Endothelial cell of umbilical vein (primary cell): ENCODE data around the gene LRRD1. TPM values are rescaled to one million over a fixed set of nuclear protein-coding genes. Genes with fewer than 3 reads are reported as not detected.

Experiments
- BruUV-seq: library from RNA; stranded (reverse); fragments of 400-500 nt; replicated peaks from 2 replicates; lab custom pipeline; 2021; lab: Mats Ljungman, UMichigan
- CTCF ChIA-PET: fragments of 300-600, 350-600 bp; sonication (Branson Sonifier 250); formaldehyde crosslinking; loops from one replicate; lab custom pipeline; 2021; ENCODE audit warnings: antibody characterized with exemption, inconsistent platforms; lab: Charles Lee
- POLR2A ChIA-PET: fragments of 300-600, 350-600 bp; sonication (Branson Sonifier 250); formaldehyde crosslinking; loops from one replicate; lab custom pipeline; 2021; ENCODE audit warnings: antibody characterized with exemption, inconsistent platforms; lab: Charles Lee
- DNase-seq: peaks from one replicate; pipeline ENCODE4 v3.0.0-alpha.2; 2011; ENCODE audit warnings: low read depth, low spot score
- FAIRE-seq: peaks from 2 replicates; lab custom pipeline; 2011; peaks lifted over from hg19 to GRCh38; lab: Jason Lieb, UNC
- H2AFZ ChIP-seq: 2 replicates; pipeline ENCODE4 v1.6.0; 2012; ENCODE audit warnings: low read depth, low read length, control low read depth, inconsistent platforms
- H3K27ac ChIP-seq: 2 replicates; pipeline ENCODE4 v1.5.1; 2011; ENCODE audit warnings: low read depth, mild to moderate bottlenecking, control low read depth, low read length, moderate library complexity; ENCODE audit not compliant: insufficient read depth
- H3K27me3 ChIP-seq, 2 experiments: 2 replicates each; pipeline versions ENCODE4 v1.6.0 to v1.6.1; 2011; ENCODE audit warnings: low read length in 2 of 2, mixed read lengths in 1 of 2; ENCODE audit not compliant: control insufficient read depth in 2 of 2, insufficient read depth in 2 of 2
- H3K36me3 ChIP-seq, 2 experiments: 2 replicates in 1 of 2; 3 replicates in 1 of 2; pipeline ENCODE4 v1.5.1; 2011; ENCODE audit warnings: low read length in 2 of 2, mild to moderate bottlenecking in 1 of 2, moderate library complexity in 1 of 2; ENCODE audit not compliant: control insufficient read depth in 2 of 2, insufficient read depth in 2 of 2; ENCODE audit errors: extremely low read depth in 1 of 2
- H3K4me1 ChIP-seq: 3 replicates; pipeline ENCODE4 v1.5.1; 2011; ENCODE audit warnings: mild to moderate bottlenecking, low read length; ENCODE audit not compliant: control insufficient read depth, insufficient read depth; ENCODE audit errors: extremely low read depth
- H3K4me2 ChIP-seq: 2 replicates; pipeline ENCODE4 v1.6.1; 2011; ENCODE audit warnings: low read length, control low read depth, mixed read lengths; ENCODE audit not compliant: insufficient read depth
- H3K4me3 ChIP-seq, 3 experiments: fragments of 200-600 bp in 1 of 3; sonication (generic), shearing (Covaris generic) in 1 of 3; replicated peaks in 1 of 3; 2 replicates each; pipeline ENCODE4 v1.5.1; 2011 to 2016; ENCODE audit warnings: control low read depth in 3 of 3, low read length in 3 of 3, mild to moderate bottlenecking in 2 of 3, inconsistent platforms in 1 of 3, low read depth in 1 of 3, moderate library complexity in 1 of 3; ENCODE audit not compliant: insufficient read depth in 1 of 3
- H3K79me2 ChIP-seq: 2 replicates; pipeline ENCODE4 v1.6.0; 2012; ENCODE audit warnings: low read length, inconsistent platforms; ENCODE audit not compliant: control insufficient read depth, insufficient read depth
- H3K9ac ChIP-seq: replicated peaks from 2 replicates; pipeline ENCODE3; 2011; ENCODE audit warnings: low read length, control low read depth; ENCODE audit not compliant: insufficient read depth; ENCODE audit errors: extremely low read depth
- H3K9me1 ChIP-seq: replicated peaks from 3 replicates; pipeline ENCODE4 v1.6.0; 2011; ENCODE audit warnings: mild to moderate bottlenecking, low read length; ENCODE audit not compliant: control insufficient read depth, insufficient read depth; ENCODE audit errors: extremely low read depth
- H3K9me3 ChIP-seq: replicated peaks from 2 replicates; pipeline ENCODE4 v1.5.1; 2012; ENCODE audit warnings: low read length, inconsistent platforms; ENCODE audit not compliant: control insufficient read depth, insufficient read depth
- H4K20me1 ChIP-seq: replicated peaks from 2 replicates; pipeline ENCODE3; 2011; ENCODE audit warnings: mild to moderate bottlenecking, low read length; ENCODE audit not compliant: control insufficient read depth, insufficient read depth; ENCODE audit errors: extremely low read depth
- EZH2 ChIP-seq: IDR thresholded peaks from 2 replicates; pipeline ENCODE4 v1.6.1; 2012; ENCODE audit warnings: borderline replicate concordance, low read depth, mild to moderate bottlenecking, moderate library complexity, low read length, inconsistent platforms; ENCODE audit not compliant: severe bottlenecking
- FOS ChIP-seq: IDR thresholded peaks from 2 replicates; pipeline ENCODE4 v1.6.1; 2011; ENCODE audit warnings: mild to moderate bottlenecking, low read length, moderate library complexity, borderline replicate concordance; ENCODE audit not compliant: insufficient read depth
- GATA2 ChIP-seq: IDR thresholded peaks from 2 replicates; pipeline ENCODE4 v1.7.0; 2011; ENCODE audit warnings: low read depth, mild to moderate bottlenecking, moderate library complexity, mixed read lengths, low read length; ENCODE audit not compliant: insufficient read length, insufficient read depth
- JUN ChIP-seq: IDR thresholded peaks from 2 replicates; pipeline ENCODE4 v1.6.1; 2011; ENCODE audit warnings: borderline replicate concordance, low read depth; ENCODE audit not compliant: insufficient read length, insufficient read depth
- MAX ChIP-seq: IDR thresholded peaks from 2 replicates; pipeline ENCODE4 v1.6.1; 2011; ENCODE audit not compliant: insufficient read depth, insufficient read length
- MYC ChIP-seq: IDR thresholded peaks from one replicate; pipeline ENCODE4 v1.6.1; 2011; ENCODE audit warnings: mild to moderate bottlenecking, low read depth, low read length
- POLR2A ChIP-seq: IDR thresholded peaks from 2 replicates; pipeline ENCODE4 v1.6.1; 2012; ENCODE audit warnings: low read depth, mild to moderate bottlenecking, control low read depth, low read length
- POLR2AphosphoS5 ChIP-seq: IDR thresholded peaks from 2 replicates; pipeline ENCODE4 v1.6.1; 2012; ENCODE audit warnings: low read depth, mild to moderate bottlenecking, control low read depth, low read length, moderate library complexity; ENCODE audit not compliant: insufficient read depth
- dilution Hi-C: fragments of 300-500 bp; cut with MboI; formaldehyde crosslinking; loops from one replicate; pipeline ENCODE4 v1.15.0; 2019; ENCODE audit warnings: low sequenced_read_pairs; ENCODE audit not compliant: extremely low pct_ligation_motif_present
- intact Hi-C: fragments of 100-400 bp; cut with micrococcal nuclease; formaldehyde crosslinking; loops from one replicate; pipeline ENCODE4 v1.10.0; 2022
- polyA plus RNA-seq, 4 experiments: library from polyadenylated mRNA; depleted of rRNA in 3 of 4; stranded (reverse) in 3 of 4; unstranded in 1 of 4; fragments of >200 nt; gene quantifications; 2 replicates each; pipeline versions ENCODE4 v1.2.1 to v1.2.3, GENCODE V29; 2011 to 2012; ENCODE audit warnings: missing spikeins in 1 of 4
- total RNA-seq: library from RNA; stranded (reverse); gene quantifications from 2 replicates; pipeline ENCODE4 v1.2.3, GENCODE V29; 2021
- TF ChIP-seq, protein P1 (sequence below), 2 donors: IDR thresholded peaks; 1 replicate in 1 of 2; 2 replicates in 1 of 2; pipeline ENCODE4 v1.5.1; 2011; ENCODE audit warnings: low read length in 2 of 2, mild to moderate bottlenecking in 2 of 2, moderate library complexity in 2 of 2, control low read depth in 1 of 2, inconsistent platforms in 1 of 2, low read depth in 1 of 2; ENCODE audit not compliant: insufficient read depth in 1 of 2; ENCODE audit errors: extremely low read depth in 1 of 2

LRRD1 gene
- total and polyA plus RNA-seq, 2 donors (not counting 3 experiments of a cell fraction or from before 2014, with no cell fraction given), result 0.03 to 0.46 TPM

GRCh38 chr7:92133737-92134270, 45.1 kb downstream of the LRRD1 start:
- H3K27me3 ChIP-seq, result no peaks in the 10 kb centered on the region
- no peaks in the 10 kb centered on the region for H3K9me1 ChIP-seq
- DNase-seq (peak; percentile 85), FAIRE-seq (peak; percentile 62)
- H3K79me2 ChIP-seq, result peaks cover 52% of the 10 kb centered on the region
- ChIA-PET CTCF (interaction anchor here (1.3 to 2.3 kb wide), 3 partner anchors 10 to 314 kb away, joined by 6 to 16 read pairs (median 9); partner anchors contain the start of genes ANKIB1, GATAD1 and KRIT1), POLR2A (no interaction called here)
- BruUV-seq, result no TSS peak
- intact Hi-C loops (loop anchor here (1.0 to 10.0 kb wide), 2 partner anchors 111 to 313 kb away; partner anchors contain the start of genes ANKIB1, GATAD1 and KRIT1), dilution Hi-C loops (no loop called here)
- H3K4me2 ChIP-seq, result peak overlapping the region; percentile 95
- TF ChIP-seq MYC, result no peak
- TF ChIP-seq, protein P1, sequence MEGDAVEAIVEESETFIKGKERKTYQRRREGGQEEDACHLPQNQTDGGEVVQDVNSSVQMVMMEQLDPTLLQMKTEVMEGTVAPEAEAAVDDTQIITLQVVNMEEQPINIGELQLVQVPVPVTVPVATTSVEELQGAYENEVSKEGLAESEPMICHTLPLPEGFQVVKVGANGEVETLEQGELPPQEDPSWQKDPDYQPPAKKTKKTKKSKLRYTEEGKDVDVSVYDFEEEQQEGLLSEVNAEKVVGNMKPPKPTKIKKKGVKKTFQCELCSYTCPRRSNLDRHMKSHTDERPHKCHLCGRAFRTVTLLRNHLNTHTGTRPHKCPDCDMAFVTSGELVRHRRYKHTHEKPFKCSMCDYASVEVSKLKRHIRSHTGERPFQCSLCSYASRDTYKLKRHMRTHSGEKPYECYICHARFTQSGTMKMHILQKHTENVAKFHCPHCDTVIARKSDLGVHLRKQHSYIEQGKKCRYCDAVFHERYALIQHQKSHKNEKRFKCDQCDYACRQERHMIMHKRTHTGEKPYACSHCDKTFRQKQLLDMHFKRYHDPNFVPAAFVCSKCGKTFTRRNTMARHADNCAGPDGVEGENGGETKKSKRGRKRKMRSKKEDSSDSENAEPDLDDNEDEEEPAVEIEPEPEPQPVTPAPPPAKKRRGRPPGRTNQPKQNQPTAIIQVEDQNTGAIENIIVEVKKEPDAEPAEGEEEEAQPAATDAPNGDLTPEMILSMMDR (IDR thresholded peaks at IDR 0.05; ENCODE audit: extremely low read depth in 1 of 2, insufficient read depth in 1 of 2, low read depth in 1 of 2, low read length in 2 of 2), result peak; percentile 86 to 90
- peak overlapping the region; percentile 77 to 84 (median 81) for H3K4me3 ChIP-seq
- H3K4me1 ChIP-seq, result peaks cover 18% of the 10 kb centered on the region
- H3K27ac ChIP-seq, result peak overlapping the region; percentile 95
- peak overlapping the region; percentile 97 for H2AFZ ChIP-seq
- H4K20me1 ChIP-seq, result no peaks in the 10 kb centered on the region
- H3K9ac ChIP-seq, result peak overlapping the region; percentile 95
- no peaks in the 10 kb centered on the region for H3K9me3 ChIP-seq
- H3K36me3 ChIP-seq, result peaks cover 0 to 7% of the 10 kb centered on the region in 2 experiments

GRCh38 chr7:92133133-92133736, 45.7 kb downstream of the LRRD1 start:
- H3K4me2 ChIP-seq, result peak overlapping the region; percentile 95
- DNase-seq (peak; percentile 7), FAIRE-seq (peak; percentile 47)
- peaks cover 18% of the 10 kb centered on the region for H3K4me1 ChIP-seq
- intact Hi-C loops (loop anchor here (10.0 kb wide), 1 partner anchor 112 kb away; the partner anchor contains the start of genes ANKIB1 and KRIT1), dilution Hi-C loops (no loop called here)
- no peaks in the 10 kb centered on the region for H3K9me3 ChIP-seq
- H3K27me3 ChIP-seq, result no peaks in the 10 kb centered on the region
- POLR2A ChIA-PET, result no interaction called here
- H4K20me1 ChIP-seq, result no peaks in the 10 kb centered on the region
- peak overlapping the region; percentile 97 for H2AFZ ChIP-seq
- no TSS peak for BruUV-seq
- no peak overlapping the region for H3K27ac ChIP-seq
- H3K9me1 ChIP-seq, result no peaks in the 10 kb centered on the region
- peaks cover 0 to 8% of the 10 kb centered on the region in 2 experiments for H3K36me3 ChIP-seq
- peak overlapping the region; percentile 95 for H3K9ac ChIP-seq
- H3K79me2 ChIP-seq, result peaks cover 52% of the 10 kb centered on the region
- H3K4me3 ChIP-seq, result peak overlapping the region; percentile 77 to 84 (median 81)
- CTCF ChIA-PET, result interaction anchor here (0.8 to 2.3 kb wide), 7 partner anchors 9 to 328 kb away, joined by 3 to 16 read pairs (median 5); partner anchors contain the start of genes GATAD1 and LRRD1
- TF ChIP-seq EZH2 (no peak), MYC (no peak), GATA2 (no peak), MAX (no peak), FOS (no peak), POLR2A (no peak), JUN (no peak), POLR2AphosphoS5 (no peak)
- TF ChIP-seq, protein P1 (IDR thresholded peaks at IDR 0.05; ENCODE audit: extremely low read depth in 1 of 2, insufficient read depth in 1 of 2, low read depth in 1 of 2, low read length in 2 of 2), result no peak
